Left ventricle myocardium inferior (tissue), 1 donor: Measurements from ENCODE around the gene ANKRD24. TPM values are rescaled to one million over a fixed set of nuclear protein-coding genes. Genes with fewer than 3 reads are reported as not detected.
A peak's percentile ranks its signal among the peaks of the same experiment; 100 is the strongest.
"Not testable (repeated sequence)": the region's sequence is repeated elsewhere in the genome, so short reads cannot be mapped to it uniquely, and the experiment has no call there.

Experiments used
- DNase-seq: peaks from one replicate; pipeline ENCODE4 v3.0.0-alpha.2; 2020
- H3K27ac ChIP-seq: fragments of 200-600 bp; replicated peaks from 2 replicates; pipeline ENCODE4 v1.8.0; 2021
- H3K27me3 ChIP-seq: fragments of 200-600 bp; 2 replicates; pipeline ENCODE4 v1.8.0; 2021; ENCODE audit warnings: low read depth
- H3K36me3 ChIP-seq: fragments of 200-600 bp; 2 replicates; pipeline ENCODE4 v1.8.0; 2021
- H3K4me1 ChIP-seq: fragments of 200-600 bp; 2 replicates; pipeline ENCODE4 v1.8.0; 2021
- H3K4me3 ChIP-seq: fragments of 200-600 bp; 2 replicates; pipeline ENCODE4 v1.8.0; 2021; ENCODE audit warnings: mild to moderate bottlenecking, moderate library complexity
- H3K9me3 ChIP-seq: fragments of 200-600 bp; replicated peaks from 2 replicates; pipeline ENCODE4 v1.8.0; 2021
- intact Hi-C: fragments of 100-400 bp; cut with micrococcal nuclease; formaldehyde crosslinking; loops from one replicate; pipeline ENCODE4 v1.11.0; 2022
- long read RNA-seq: library from polyadenylated mRNA; unstranded; transcript quantifications from one replicate; pipeline ENCODE4 v2.0.0, GENCODE V29; 2021
- total RNA-seq: library from RNA; stranded (reverse); fragmentation: NEBNext Ultra II Directional; extraction: Animal tissue kit (Norgen Biotek cat#: 25700); gene quantifications from one replicate; pipeline ENCODE4 v1.2.1, GENCODE V29; 2021
- TF ChIP-seq, protein P1 (sequence below): fragments of 200-600 bp; IDR thresholded peaks from 2 replicates; pipeline ENCODE4 v1.8.0; 2021; ENCODE audit warnings: antibody characterized with exemption, mild to moderate bottlenecking, borderline replicate concordance
- donor health status: DM: no; HTN: yes; CAD: no; lungs with severe emphysema.

ANKRD24 gene
- total RNA-seq, result 0.22 TPM
- long read RNA-seq, partial matches to known transcripts, result 1 of 1 reads
- long read RNA-seq, other reads (novel, unspliced or antisense), result 0 of 1 reads

GRCh38 chr19:4182084-4182810 is at the start of gene ANKRD24, which contains the start of gene SIRT6:
TSS of gene ANKRD24 (plus strand) at chr19:4182689. CDS start at chr19:4186426, 3,737 bp downstream.
TSS of gene SIRT6 (minus strand) at chr19:4182563. CDS start at chr19:4182539, 24 bp downstream.
- peak within 1 kb of the TSS; percentile 93 for H3K4me3 ChIP-seq
- TF ChIP-seq, protein P1, sequence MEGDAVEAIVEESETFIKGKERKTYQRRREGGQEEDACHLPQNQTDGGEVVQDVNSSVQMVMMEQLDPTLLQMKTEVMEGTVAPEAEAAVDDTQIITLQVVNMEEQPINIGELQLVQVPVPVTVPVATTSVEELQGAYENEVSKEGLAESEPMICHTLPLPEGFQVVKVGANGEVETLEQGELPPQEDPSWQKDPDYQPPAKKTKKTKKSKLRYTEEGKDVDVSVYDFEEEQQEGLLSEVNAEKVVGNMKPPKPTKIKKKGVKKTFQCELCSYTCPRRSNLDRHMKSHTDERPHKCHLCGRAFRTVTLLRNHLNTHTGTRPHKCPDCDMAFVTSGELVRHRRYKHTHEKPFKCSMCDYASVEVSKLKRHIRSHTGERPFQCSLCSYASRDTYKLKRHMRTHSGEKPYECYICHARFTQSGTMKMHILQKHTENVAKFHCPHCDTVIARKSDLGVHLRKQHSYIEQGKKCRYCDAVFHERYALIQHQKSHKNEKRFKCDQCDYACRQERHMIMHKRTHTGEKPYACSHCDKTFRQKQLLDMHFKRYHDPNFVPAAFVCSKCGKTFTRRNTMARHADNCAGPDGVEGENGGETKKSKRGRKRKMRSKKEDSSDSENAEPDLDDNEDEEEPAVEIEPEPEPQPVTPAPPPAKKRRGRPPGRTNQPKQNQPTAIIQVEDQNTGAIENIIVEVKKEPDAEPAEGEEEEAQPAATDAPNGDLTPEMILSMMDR, result no peak
- H3K27me3 ChIP-seq, result peaks cover under 1% of the 10 kb centered on the region
- peaks cover 25% of the 10 kb centered on the region for H3K4me1 ChIP-seq
- DNase-seq, result peak; percentile 96
- intact Hi-C loops, result no loop called here
- H3K9me3 ChIP-seq, result no peaks in the 10 kb centered on the region
- H3K36me3 ChIP-seq, result peaks cover 33% of the 10 kb centered on the region
- peak within 1 kb of the TSS; percentile 89 for H3K27ac ChIP-seq

DNA sequence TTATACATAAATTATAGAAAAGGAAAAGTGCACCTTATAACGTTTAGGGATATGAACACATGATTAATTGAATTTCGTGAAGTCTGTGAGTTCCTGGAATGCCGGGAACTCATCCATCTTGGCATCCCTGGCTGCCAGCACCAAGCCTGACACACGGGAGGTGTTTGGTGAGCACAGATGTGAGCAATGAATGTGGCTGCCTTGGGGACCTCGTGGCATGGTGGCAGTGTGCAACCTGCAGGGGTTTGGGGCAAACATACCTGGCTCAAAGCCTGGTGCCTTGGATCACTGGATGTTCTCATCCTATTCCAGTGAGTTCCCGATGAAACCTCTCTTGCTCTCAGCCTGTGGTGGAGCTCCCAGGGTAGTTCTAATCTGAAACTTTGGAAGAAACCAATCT is 48.1 kb upstream of the ANKRD24 start:
- no peaks in the 10 kb centered on the region for H3K4me1 ChIP-seq
- no peak overlapping the region for H3K4me3 ChIP-seq
- no peaks in the 10 kb centered on the region for H3K36me3 ChIP-seq
- H3K9me3 ChIP-seq, result no peaks in the 10 kb centered on the region
- H3K27ac ChIP-seq, result no peak overlapping the region
- intact Hi-C loops, result loop anchor here (10.0 kb wide), 1 partner anchor 150 kb away; the partner anchor contains the start of gene EEF2
- H3K27me3 ChIP-seq, result peaks cover 13% of the 10 kb centered on the region
- no peak for DNase-seq
- TF ChIP-seq, protein P1, result no peak

GRCh38 chr19:4135386-4135785 is 47.1 kb upstream of the ANKRD24 start:
- H3K36me3 ChIP-seq, DNase-seq, H3K4me1 ChIP-seq, H3K27ac ChIP-seq, H3K9me3 ChIP-seq, H3K4me3 ChIP-seq: not testable (repeated sequence)
- peaks cover 10% of the 10 kb centered on the region for H3K27me3 ChIP-seq
- intact Hi-C loops, result loop anchor here (10.0 kb wide), 1 partner anchor 151 kb away; the partner anchor contains the start of gene EEF2

GRCh38 chr19:4136680-4137088 is 45.8 kb upstream of the ANKRD24 start:
- TF ChIP-seq, protein P1, result no peak
- Histone ChIP-seq H3K36me3 (no peaks in the 10 kb centered on the region), H3K27ac (no peak overlapping the region), H3K4me1 (no peaks in the 10 kb centered on the region), H3K9me3 (no peaks in the 10 kb centered on the region), H3K27me3 (peaks cover 4% of the 10 kb centered on the region), H3K4me3 (no peak overlapping the region)
- no peak for DNase-seq
- intact Hi-C loops, result loop anchor here (10.0 kb wide), 1 partner anchor 152 kb away; the partner anchor contains the start of gene EEF2

GRCh38 chr19:4138445-4138844 is 44.0 kb upstream of the ANKRD24 start:
- no peak for DNase-seq
- no peaks in the 10 kb centered on the region for H3K4me1 ChIP-seq
- no peak overlapping the region for H3K27ac ChIP-seq
- intact Hi-C loops, result loop anchor here (10.0 kb wide), 1 partner anchor 154 kb away; the partner anchor contains the start of gene EEF2
- no peaks in the 10 kb centered on the region for H3K36me3 ChIP-seq
- H3K9me3 ChIP-seq, result no peaks in the 10 kb centered on the region
- TF ChIP-seq, protein P1, result no peak
- no peaks in the 10 kb centered on the region for H3K27me3 ChIP-seq
- H3K4me3 ChIP-seq, result no peak overlapping the region
